NCI-H226 (cell line): ENCODE results near the gene MARCHF5.
"Not testable (repeated sequence)": the region's sequence is repeated elsewhere in the genome, so short reads cannot be mapped to it uniquely, and the experiment has no call there.

Experiments used
- DNase-seq: peaks from one replicate; pipeline ENCODE4 v3.0.0-alpha.2; 2015

MARCHF5 gene

DNA sequence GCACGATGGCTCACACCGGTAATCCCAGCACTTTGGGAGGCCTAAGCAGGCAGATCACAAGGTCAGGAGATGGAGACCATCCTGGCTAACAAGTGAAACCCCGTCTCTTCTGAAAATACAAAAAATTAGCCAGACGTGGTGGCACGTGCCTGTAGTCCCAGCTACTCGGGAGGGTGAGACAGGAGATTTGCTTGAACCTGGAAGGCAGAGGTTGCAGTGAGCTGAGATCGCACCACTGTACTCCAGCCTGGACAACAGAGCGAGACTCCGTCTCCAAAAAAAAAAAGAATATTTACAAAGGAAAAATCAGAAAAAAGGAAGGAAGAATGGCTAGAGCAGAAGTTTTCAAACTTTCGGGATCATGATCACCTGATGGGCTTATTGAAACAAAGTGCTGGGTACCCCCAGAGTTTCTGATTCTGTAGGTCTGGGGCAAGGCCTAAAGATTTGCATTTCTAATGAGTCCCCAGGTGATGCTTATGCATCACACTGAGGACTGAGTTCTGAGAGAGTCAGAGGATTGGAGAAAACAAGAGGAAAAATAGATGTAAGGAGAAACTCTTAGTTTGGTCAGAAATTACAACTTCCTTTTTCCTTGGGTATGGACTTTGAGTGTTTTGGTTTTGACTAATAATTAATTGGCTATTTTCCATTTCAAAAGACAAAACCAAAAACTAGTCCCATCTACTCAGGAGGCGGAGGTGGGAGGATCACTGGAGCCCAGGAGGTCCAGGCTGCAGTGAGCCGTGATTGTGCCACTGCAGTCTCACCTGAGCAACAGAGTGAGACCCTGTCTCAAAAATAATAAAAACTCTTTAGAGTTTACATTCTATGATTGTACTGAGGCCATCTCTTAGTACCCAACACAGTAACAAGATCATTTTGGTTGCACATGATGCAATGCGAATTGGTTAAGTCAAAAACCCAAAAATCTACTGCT lies 14.4 kb downstream of the MARCHF5 start:
- no peak for DNase-seq

DNA sequence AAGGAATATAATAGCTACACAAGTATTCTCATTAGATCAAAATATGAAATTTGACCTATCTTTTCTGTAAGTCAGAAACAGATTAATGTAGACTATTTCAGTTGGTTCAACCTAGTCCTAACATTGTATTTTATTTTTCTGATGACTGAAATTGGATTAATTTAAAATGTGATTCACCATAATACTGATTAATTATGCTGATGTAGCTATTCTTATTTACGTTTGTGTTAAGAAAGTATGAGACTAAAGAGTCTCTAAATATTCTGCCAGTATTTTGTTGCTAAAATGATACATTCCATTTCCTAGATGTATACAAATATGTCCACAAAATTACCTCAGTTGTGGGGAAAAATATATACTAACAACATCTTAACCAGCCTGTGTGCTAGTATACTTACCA lies 18.3 kb downstream of the MARCHF5 start:
- no peak for DNase-seq

DNA sequence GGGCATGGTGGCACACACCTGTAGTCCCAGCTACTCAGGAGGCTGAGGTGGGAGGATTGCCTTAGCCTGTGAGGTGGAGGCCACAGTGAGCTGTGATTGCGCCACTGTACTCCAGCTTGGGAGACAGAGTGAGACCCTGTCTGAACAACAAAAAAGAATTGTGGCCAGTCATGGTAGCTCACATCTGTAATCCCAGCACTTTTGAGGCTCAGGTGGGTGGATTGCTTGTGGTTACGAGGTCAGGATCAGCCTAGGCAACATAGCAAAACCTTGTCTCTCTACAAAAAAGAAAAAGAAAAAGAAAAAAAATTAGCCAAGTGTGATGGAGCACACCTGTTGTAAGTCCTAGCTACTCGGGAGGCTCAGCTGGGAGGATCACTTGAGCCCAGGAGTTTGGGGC lies 22.8 kb downstream of the MARCHF5 start:
- no peak for DNase-seq

DNA sequence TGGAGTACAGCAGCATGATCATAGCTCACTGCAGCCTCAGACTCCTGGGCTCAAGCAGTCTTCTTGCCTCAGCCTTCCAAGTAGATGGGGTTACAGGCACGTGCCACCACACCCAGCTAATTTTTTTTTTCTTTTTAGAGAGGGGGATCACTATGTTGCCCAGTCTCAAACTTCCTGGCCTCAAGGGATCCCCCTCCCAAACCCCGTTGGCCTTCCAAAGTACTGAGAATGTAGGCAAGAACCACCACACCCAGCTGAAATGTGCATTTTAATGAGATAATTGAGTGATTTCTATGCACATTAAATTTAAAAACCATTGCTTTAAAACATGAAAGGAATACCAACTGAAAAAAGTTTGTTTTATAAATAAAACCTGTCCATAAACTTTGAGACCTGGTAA lies 25.6 kb downstream of the MARCHF5 start:
- DNase-seq, result no peak

DNA sequence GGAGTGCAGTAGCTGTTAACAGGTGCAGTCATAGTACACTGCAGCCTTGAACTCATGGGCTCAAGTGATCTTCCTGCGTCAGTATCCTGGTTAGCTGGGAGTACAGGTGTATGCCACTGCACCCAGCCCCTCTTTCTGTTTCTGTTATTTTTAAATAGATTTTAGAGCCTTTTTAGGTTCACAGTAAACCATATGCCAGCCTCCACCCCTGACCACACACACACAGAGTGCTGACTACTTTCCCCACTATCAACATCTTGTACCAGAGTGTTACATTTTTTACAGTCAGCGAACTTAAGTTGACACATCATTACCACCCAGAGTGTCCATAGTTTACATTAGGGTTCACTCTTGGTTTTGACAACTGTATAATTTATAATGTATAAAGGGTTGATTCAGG lies 32.1 kb downstream of the MARCHF5 start:
- no peak for DNase-seq

DNA sequence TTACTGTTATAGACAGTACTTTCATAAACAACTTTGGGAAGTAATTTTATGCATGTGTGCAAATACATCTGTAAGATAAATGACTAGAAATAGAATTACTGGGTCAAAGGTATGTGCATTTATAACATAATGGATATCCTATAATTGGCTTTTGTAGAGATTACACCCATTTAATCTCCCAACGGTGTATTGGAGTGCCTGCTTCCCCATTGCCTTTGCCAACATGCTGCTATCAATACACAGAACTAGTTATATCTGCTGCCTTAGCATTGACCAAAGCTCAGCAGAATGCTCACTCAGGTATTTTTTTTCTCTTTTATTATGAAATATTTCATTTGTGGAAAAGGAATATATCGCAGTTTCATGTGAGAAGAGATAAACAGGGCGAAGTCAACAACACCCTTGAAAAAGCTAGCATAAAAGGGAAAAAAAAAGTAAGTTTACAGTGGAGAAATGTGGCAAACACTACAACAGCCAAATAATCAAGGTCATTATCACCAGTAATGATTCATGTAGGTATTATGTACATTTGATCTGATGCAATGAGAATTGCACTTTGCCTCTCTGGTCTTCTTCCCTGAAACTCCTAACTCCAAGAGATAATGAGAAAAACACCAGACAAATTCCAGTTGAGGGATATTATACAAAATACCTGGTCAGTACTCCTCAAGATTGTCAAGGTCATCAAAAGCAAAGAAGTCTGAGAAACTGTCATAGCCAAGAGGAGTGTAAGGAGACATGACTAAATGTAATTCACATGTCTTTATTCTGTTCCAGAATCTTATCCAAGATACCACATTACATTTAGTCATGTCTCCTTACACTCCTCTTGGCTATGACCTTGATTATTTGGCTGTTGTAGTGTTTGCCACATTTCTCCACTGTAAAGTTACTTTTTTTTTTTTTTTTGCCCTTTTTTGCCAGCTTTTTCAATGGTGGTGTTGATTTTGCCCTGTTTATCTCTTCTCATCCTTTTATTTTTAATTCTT lies 36.8 kb downstream of the MARCHF5 start:
- peak; percentile 24 for DNase-seq

DNA sequence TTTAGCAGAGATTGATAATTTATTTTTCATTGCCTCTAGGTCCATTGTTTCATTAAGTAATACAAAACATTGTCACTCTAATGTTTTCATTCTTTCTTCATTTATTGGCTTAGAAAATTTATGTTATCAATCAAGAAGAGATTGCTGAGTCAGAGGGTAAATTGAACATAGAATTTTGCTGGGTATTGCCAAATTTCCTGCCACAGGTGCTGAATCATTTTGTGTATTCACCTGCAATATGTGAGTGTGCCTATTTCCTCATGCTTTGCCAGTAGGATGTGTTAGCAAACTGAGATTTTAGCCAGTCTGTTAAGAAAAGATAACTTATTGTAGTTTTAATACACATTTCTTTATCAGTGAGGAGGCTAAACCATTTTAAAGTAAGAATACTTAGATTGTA lies 38.0 kb downstream of the MARCHF5 start:
- DNase-seq, result no peak

DNA sequence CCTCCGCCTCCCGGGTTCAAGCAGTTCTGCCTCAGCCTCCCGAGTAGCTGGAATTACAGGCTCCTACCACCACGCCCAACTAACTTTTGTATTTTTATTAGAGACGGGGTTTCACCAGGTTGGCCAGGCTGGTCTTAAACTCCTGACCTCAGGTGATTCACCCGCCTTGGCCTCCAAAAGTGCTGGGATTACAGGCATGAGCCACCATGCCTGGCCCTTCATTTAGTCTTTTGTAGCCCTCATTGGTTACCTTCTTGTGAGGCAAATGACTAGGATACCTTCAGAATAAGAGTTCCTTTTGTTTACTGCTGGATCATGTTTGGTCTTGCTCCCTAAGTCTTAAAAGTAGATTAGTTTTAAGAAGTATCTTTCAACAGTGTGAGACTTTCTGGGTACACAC lies 39.0 kb downstream of the MARCHF5 start:
- DNase-seq, result peak; percentile 8

DNA sequence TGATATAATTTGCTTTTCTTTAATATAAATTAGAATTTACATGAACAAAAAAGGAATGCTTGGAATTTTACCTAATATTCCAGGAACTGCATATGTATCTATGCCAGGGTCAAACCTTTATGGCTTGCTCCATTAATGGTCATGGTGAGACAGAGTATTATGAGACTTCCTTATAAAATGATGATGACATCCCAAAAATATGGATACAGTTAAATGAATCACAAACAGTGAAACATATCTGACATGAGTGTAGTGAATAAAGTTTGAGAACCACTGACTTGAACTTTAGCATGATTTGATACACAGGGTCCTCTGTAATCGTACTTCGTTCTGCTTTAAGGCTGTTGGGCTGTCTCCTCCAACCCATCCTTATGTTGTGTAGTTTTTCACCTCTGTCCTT lies 51.8 kb downstream of the MARCHF5 start:
- DNase-seq, result peak; percentile 26

DNA sequence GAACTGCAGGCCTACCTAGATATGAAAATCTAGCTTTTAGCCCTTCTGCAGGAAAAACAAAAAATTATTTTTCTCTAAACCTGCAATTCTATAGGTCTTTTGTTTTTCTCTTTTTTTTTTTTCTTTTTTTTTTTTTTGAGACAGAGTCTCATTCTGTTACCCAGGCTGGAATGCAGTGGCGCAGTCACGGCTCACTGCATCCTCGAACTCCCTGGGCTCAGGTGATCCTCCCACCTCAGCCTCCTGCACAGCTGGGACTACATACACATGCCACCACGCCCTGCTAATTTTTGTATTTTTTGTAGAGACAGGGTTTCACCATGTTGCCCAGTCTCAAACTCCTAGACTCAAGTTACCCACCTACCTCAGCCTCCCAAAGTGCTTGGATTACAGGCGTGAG lies 54.6 kb downstream of the MARCHF5 start:
- DNase-seq, result not testable (repeated sequence)

DNA sequence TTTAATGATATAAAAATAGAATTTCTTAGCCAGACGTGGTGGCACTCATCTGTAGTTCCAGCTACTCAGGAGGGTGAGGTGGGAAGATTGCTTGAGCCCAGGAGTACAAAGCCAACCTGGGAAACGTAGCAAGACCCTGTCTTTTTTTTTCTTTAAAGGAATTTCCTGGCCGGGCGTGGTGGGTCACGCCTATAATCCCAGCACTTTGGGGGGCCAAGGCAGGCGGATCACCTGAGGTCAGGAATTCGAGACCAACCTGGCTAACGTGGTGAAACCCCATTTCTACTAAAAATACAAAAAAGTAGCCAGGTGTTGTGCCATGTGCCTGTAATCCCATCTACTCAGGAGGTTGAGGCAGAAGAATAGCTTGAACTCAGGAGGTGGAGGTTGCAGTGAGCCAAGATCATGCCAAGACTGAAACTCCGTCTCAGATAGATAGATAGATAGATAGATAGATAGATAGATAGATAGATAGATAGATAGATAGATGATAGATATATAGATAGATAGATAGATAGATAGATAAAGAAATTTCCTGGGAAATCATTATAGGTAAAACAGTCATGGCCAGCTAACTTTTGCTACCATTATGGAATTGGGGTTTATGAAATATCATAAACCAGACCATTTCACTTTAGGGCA lies 56.2 kb downstream of the MARCHF5 start:
- DNase-seq, result not testable (repeated sequence)

DNA sequence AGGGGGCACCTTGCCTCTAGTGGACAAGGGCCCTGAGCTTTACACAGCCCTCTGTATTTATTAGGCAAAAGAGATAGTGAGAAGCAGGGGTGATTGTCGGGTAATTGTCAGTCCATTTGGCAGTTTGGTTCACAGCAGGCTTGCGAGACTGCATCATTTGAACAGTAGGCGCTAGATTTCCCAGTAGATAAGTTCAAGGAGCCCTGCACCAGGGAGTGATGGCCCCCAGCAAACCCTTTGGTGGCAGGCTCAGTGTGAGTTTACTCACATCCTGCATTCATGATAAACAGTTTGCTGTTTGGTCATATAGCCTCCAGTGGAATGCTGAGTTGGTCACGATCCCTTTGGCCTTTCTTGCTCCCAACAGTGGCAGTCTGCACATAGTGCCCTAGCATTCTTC lies 59.4 kb downstream of the MARCHF5 start:
- no peak for DNase-seq

DNA sequence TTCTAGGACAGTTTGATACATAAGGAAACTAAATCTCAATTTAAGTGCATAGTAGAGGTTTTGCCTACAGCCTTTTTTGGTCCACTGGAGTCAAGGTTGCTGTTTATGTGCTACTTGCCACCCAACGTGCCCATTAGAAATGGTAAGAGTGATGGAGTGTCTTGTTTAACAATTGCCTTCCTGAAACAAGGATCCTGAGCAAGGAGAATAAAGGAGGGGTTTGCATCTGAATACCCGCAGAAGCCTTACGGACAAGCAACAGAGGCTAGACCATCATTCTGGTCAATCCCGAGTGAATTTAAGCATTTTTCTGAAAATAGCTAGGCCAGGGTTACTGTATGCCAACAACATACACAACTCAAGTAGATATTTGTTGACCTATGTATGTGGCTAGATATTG lies 63.6 kb downstream of the MARCHF5 start:
- no peak for DNase-seq

DNA sequence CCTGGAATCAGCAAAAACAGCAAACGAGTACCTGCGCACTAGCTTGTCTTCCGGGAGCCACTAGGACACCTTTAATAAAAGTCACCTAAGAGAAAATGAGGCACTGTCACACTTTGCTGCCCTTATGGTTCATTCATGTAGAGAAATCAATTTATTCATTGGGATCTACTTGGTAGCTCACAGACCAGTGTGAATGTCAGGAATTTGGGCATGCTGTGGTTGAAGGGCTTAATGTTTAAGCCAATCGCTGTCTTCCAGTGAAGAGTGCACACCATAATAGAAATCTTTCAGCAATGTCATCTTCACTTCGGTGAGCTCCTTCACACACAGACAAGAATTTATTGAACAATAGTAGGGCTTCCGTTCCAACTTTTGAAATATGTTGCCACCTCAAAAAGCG lies 65.1 kb downstream of the MARCHF5 start:
- DNase-seq, result no peak

DNA sequence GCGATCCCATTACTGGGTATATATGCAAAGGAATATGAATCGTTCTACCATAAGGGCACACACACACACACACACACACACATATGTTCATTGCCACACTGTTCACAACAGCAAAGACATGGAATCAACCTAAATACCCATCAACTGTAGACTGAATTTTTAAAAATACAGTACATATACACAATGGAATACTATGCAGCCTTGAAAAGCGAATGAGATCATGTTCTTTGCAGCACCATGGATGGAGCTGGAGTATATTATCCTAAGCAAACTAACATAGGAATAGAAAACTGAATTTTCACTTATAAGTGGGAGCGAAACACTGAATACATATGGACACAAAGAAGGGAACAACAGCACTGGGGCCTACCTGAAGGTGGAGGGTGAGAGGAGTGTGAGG lies 72.5 kb downstream of the MARCHF5 start:
- DNase-seq, result no peak

DNA sequence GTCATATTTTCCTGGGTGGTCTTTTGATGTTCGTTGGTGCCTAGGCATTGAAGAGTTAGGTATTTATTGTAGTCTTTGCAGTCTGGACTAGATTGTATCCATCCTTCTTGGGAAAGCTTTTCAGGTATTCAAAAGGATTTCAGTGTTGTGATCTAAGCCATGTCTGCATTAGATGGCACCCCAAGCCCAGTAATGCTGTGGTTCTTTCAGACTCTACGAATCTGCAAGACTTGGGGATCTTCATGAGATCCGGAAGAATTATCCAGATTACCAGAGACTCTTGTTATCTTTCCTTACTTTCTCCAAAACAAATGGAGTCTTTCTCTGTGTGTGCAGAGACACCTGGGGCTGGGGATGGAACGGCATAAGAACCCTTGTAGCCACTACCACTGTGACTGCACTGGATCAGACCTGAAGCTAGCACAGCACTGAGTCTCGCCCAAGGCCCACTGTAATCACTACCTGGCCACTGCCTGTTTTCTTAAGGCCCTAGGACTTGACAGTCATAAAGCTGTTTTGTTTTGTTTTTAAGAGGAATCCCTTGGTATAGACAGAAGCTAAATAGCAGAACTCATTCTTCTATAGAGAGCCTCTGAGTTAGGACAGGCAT lies 75.5 kb downstream of the MARCHF5 start:
- DNase-seq, result no peak

DNA sequence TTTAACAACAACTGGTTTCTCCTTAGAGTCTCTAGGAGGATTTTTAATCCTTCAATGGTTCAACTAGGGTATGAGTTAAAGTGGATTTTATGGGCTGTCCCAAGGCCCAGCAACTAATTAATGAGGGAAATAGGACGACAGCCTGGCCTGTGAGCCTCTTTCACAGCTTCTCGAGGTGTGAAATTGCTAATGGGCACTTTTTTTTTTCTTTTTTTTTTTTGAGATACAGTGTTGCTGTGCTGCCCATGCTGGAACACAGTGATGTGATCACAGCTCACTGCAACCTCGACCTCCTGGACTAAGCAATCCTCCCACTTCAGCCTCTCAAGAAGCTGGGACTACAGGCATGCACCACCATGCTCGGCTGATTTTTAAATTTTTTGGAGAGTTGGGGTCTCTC lies 87.0 kb downstream of the MARCHF5 start:
- DNase-seq, result no peak

DNA sequence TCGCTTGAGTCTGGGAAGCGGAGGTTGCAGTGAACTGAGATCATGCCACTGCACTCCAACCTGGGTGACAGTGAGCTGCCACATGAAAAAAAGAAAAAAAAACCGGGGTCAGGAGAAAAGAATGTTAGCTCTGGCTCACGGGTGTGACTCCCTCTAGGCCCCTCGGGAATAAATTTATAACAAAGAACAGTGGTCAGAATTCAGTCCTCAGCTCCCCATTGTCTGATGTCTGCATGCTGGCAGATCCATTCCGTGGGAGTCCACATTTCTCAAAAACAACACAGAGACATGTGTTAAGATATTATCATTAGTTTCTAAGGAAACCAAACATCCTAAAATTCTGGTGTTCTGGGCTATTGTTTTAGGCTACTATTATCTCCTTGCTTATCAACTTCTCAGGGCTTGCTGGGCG lies 90.6 kb downstream of the MARCHF5 start:
- no peak for DNase-seq

DNA sequence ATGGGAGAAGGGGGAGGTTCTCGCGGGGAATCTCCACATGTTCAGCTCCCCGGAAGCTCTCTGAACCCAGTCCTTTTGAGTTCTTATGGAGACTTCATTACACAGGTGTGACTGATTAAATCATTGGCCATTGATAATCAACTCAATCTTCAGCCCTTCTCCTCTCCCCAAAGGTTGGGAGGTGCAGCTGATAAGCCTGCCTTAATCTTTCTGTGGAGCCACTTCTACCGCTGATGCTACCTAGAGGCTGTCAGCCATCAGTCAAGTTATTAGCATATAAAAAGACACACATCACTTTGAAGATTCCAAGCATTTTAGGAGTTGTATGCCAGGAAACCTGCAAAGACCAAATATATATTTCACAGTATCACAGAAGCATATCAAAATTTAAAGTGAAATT lies 91.7 kb downstream of the MARCHF5 start:
- no peak for DNase-seq

DNA sequence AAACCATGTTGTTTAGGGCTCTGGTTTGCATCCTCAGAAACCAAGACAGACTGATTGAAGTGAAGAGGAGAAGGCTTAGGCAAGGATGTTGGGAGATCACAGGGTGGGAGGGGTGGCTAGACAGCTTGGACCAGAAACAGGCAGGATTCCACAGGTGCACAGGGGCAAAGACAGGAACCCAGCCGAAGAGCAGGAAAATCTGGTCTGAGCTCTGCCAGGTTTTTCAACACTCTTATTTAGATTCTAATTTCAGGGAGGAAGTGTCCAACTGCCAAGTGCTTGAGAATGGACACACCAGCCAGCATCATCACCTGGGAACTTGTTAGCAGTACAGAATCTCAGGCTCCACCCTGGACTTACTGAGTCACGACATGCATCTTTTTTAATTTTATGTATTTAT lies 93.8 kb downstream of the MARCHF5 start:
- no peak for DNase-seq

DNA sequence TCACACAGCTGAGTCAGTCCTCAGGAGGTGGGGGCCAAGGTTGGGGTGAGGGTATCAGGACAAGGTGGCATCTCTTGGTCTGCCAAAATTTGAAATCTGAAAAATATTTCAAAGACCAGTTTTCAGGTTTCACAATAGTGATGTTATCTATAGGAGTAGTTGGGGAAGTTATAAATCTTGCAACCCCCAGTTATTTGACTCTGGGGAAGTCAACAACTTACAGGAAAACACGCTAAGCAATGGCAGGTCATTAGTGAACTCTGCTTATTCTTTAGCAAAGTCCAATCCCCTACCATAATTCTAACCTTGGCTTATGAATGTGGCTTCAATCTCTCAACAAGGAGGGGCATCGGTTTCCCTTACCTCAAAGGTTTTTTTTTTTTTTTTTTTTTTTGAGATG lies 94.9 kb downstream of the MARCHF5 start:
- no peak for DNase-seq

DNA sequence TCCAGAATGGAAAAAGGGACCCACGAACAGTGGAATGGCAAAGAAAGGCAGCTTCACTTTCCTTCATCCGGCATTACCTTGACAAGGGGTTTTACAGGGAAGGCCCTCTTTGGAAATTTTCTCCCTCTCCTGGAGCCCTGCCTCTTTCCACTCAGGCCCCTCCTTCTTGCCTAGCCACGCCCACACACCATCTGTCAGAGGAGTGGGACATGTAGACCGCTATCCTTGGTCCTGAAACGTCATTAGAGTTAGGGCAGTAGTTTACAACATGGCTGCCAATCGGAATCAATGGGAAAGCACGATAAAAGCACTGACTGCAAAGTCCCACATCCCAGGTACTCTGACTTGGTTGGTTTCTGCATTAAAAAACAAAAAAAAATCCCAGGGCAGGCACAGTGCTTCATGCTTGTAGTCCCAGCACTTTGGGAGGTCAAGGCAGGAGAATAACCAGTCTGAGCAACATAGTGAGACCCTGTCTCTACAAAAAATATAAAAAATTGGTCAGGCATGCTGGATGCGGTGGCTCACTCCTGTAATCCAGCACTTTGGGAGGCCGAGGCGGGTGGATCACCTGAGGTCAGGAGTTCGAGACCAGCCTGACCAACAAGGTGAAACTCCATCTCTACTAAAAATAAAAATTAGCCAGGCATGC lies 96.4 kb downstream of the MARCHF5 start:
- peak; percentile 41 for DNase-seq
